Measurements from ENCODE around the gene UBR3. TPM values are rescaled to one million over a fixed set of nuclear protein-coding genes. Genes with fewer than 3 reads are reported as not detected.

UBR3 gene
- total RNA-seq, 1 experiment from 2014 or later = 48.9 TPM

DNA sequence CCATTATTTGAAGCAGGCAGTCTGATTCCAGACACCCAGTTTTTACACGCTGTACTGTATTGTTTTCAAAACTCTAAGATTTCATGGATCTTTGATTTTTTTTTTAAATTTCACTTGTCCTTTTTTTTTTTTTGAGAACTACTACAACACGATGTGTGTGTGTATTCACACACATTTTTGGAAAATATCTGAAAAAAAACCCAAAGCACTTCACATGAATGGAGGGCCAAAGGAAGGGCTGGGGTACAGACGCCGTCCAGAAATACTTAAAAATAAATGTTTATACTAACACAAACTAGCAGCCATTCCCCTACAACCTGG is 28.9 kb upstream of the UBR3 start:
- BruUV-seq (replicated peaks) = no TSS peak
- TF ChIP-seq EZH2 (IDR thresholded peaks at IDR 0.05; ENCODE audit: borderline replicate concordance, low read depth, low read length, poor library complexity, severe bottlenecking) (no peak), CTCF (conservative IDR thresholded peaks at IDR 0.05; ENCODE audit: low read depth, low read length) (no peak)
- Histone ChIP-seq H3K27ac (ENCODE audit: low read depth, low read length, poor library complexity, severe bottlenecking) (peak overlapping the region; percentile 77), H3K4me3 (ENCODE audit: low read depth, low read length, poor library complexity, severe bottlenecking) (peak overlapping the region; percentile 70), H3K36me3 (ENCODE audit: insufficient read depth, low read length, poor library complexity, severe bottlenecking) (peaks cover 24% of the 10 kb centered on the region), H3K27me3 (replicated peaks; ENCODE audit: insufficient read depth, low read depth, low read length, poor library complexity) (no peaks in the 10 kb centered on the region), H3K4me1 (ENCODE audit: insufficient read depth, low read length, poor library complexity, severe bottlenecking) (no peaks in the 10 kb centered on the region), H3K9me3 (ENCODE audit: low read depth, low read length, poor library complexity, severe bottlenecking) (no peaks in the 10 kb centered on the region)
- no peak for DNase-seq (ENCODE audit: low spot score)
- ChIA-PET POLR2A (ENCODE audit: low non-redundant PET) (interaction anchor here (0.7 kb wide), 1 partner anchor 101 kb away, joined by 10 read pairs; no protein-coding TSS in a partner anchor), CTCF (interaction anchor here (0.7 kb wide), 1 partner anchor 85 kb away, joined by 4 read pairs; no protein-coding TSS in a partner anchor)
- intact Hi-C loops (cut with micrococcal nuclease; ENCODE audit: unreplicated experiment) = no loop called here

DNA sequence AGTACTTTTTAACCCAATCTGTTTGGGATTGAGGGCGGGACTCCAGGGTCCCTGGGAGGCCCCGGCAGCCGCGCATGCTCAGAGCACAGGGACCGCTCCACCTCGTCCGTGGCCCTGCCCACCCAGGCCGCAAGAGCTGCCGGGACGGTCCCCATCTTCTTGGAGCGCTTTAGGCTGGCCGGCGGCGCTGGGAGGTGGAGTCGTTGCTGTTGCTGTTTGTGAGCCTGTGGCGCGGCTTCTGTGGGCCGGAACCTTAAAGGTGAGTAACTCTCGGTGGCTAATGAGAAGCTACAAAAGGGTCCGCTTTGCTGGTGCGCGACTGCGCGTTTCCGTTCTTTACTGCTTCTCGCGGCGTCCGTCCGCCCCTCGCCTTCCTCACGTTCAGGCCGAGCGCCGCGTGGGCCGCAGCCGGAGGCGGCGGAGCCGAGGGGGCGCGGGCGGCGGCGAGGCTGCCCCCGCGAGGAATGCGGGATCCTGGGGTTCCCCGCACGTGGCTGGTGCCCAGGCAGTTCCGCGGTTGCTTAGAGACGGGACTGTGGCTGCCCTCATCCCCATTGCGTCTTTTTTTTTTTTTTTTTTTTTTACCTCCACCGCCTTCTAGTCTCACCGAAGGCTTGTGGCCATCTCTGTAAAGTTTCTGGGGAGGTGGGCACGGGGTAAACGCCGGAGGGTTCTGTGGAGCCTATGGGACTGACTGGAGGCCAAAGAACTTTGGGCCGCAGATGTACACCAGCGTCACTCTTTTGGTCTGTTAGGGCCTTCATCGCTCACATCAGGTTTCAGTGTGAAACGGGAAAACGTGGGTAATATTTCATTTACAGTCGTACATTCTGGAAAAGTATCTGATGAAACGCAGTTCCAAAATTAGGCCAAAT is 28.3 kb upstream of the UBR3 start, which contains the start of gene SSB:
Gene SSB, plus strand, starts transcription at position 154 of the 875 bp plus-strand sequence. CDS start 2,090 bp downstream, outside the sequence.
- Histone ChIP-seq H3K4me1 (ENCODE audit: insufficient read depth, low read length, poor library complexity, severe bottlenecking) (no peaks in the 10 kb centered on the region), H3K27me3 (replicated peaks; ENCODE audit: insufficient read depth, low read depth, low read length, poor library complexity) (no peaks in the 10 kb centered on the region), H3K4me3 (ENCODE audit: low read depth, low read length, poor library complexity, severe bottlenecking) (peak within 1 kb of the TSS; percentile 70), H3K27ac (ENCODE audit: low read depth, low read length, poor library complexity, severe bottlenecking) (peak within 1 kb of the TSS; percentile 77), H3K9me3 (ENCODE audit: low read depth, low read length, poor library complexity, severe bottlenecking) (no peaks in the 10 kb centered on the region), H3K36me3 (ENCODE audit: insufficient read depth, low read length, poor library complexity, severe bottlenecking) (peaks cover 24% of the 10 kb centered on the region)
- POLR2A ChIA-PET (ENCODE audit: low non-redundant PET) = interaction anchor here (0.7 kb wide), 1 partner anchor 100 kb away, joined by 10 read pairs; no protein-coding TSS in a partner anchor
- peak; percentile 97 for DNase-seq (ENCODE audit: low spot score)
- BruUV-seq (replicated peaks) = no TSS peak
- TF ChIP-seq CTCF (conservative IDR thresholded peaks at IDR 0.05; ENCODE audit: low read depth, low read length) (no peak), EZH2 (IDR thresholded peaks at IDR 0.05; ENCODE audit: borderline replicate concordance, low read depth, low read length, poor library complexity, severe bottlenecking) (no peak)
- intact Hi-C loops (cut with micrococcal nuclease; ENCODE audit: unreplicated experiment) = no loop called here
- CTCF ChIA-PET = interaction anchor here (0.6 to 0.7 kb wide), 2 partner anchors 10 to 85 kb away, joined by 4 read pairs; no protein-coding TSS in a partner anchor

GRCh38 chr2:169803480-169803879 is 23.8 kb upstream of the UBR3 start:
- H3K4me3 ChIP-seq (ENCODE audit: low read depth, low read length, poor library complexity, severe bottlenecking) = no peak overlapping the region
- TF ChIP-seq EZH2 (IDR thresholded peaks at IDR 0.05; ENCODE audit: borderline replicate concordance, low read depth, low read length, poor library complexity, severe bottlenecking) (no peak), CTCF (conservative IDR thresholded peaks at IDR 0.05; ENCODE audit: low read depth, low read length) (no peak)
- no peaks in the 10 kb centered on the region for H3K9me3 ChIP-seq (ENCODE audit: low read depth, low read length, poor library complexity, severe bottlenecking)
- POLR2A ChIA-PET (ENCODE audit: low non-redundant PET) = no interaction called here
- DNase-seq (ENCODE audit: low spot score) = no peak
- H3K27ac ChIP-seq (ENCODE audit: low read depth, low read length, poor library complexity, severe bottlenecking) = no peak overlapping the region
- intact Hi-C loops (cut with micrococcal nuclease; ENCODE audit: unreplicated experiment) = no loop called here
- no peaks in the 10 kb centered on the region for H3K27me3 ChIP-seq (replicated peaks; ENCODE audit: insufficient read depth, low read depth, low read length, poor library complexity)
- H3K4me1 ChIP-seq (ENCODE audit: insufficient read depth, low read length, poor library complexity, severe bottlenecking) = no peaks in the 10 kb centered on the region
- CTCF ChIA-PET = no interaction called here
- H3K36me3 ChIP-seq (ENCODE audit: insufficient read depth, low read length, poor library complexity, severe bottlenecking) = peaks cover 59% of the 10 kb centered on the region
- BruUV-seq (replicated peaks) = no TSS peak

Measured in A673 (cell line).